GM12891 (cell line): Measurements from ENCODE around the gene HIC1.

ENCODE experiments used
- PAX5 ChIP-seq: IDR thresholded peaks from 2 replicates; pipeline ENCODE4 v1.6.1; 2011; ENCODE audit warnings: low read length, moderate library complexity, mild to moderate bottlenecking; ENCODE audit not compliant: insufficient read depth, severe bottlenecking
- POLR2A ChIP-seq: IDR thresholded peaks from 2 replicates; pipeline ENCODE4 v1.6.1; 2011; ENCODE audit warnings: low read depth, low read length, control low read depth
- POLR2AphosphoS5 ChIP-seq: IDR thresholded peaks from 2 replicates; pipeline ENCODE4 v1.6.1; 2011; ENCODE audit warnings: low read depth, low read length, control low read depth
- POU2F2 ChIP-seq: IDR thresholded peaks from 2 replicates; pipeline ENCODE4 v1.6.1; 2011; ENCODE audit warnings: low read depth, mild to moderate bottlenecking, control low read depth, low read length, moderate library complexity
- SPI1 ChIP-seq: IDR thresholded peaks from 2 replicates; pipeline ENCODE4 v1.6.1; 2011; ENCODE audit warnings: low read depth, low read length, control low read depth
- TAF1 ChIP-seq: IDR thresholded peaks from 2 replicates; pipeline ENCODE4 v1.6.1; 2011; ENCODE audit warnings: low read depth, low read length, control low read depth

DNA sequence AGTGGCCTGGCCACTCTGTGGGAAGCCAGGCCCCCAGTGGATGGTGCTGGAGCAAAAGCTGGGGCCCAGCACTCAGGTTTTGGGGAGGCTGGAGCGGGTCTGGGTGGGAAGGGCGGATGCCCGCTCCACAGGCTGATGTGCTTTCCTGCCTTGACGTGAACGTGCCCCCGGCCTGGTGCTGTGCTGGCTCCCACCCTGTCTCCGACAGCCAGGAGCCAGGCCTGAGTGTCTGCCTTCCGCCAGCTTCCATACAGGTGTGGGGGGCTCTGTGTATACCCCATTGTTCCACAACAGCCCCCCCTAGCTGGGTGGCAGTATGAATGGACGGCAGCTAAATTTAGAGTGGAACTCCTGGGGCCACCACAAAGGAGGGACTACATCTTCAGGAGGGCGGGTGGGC lies 20.0 kb downstream of the HIC1 start:
- TF ChIP-seq POLR2A, result no peak
- TF ChIP-seq POU2F2, result no peak
- TF ChIP-seq POLR2AphosphoS5, result no peak
- TF ChIP-seq SPI1, result no peak
- no peak for TF ChIP-seq PAX5
- TF ChIP-seq TAF1, result no peak
